Sciatic nerve (tissue), 2 donors: ENCODE measurements around the gene ETV5. TPM values are rescaled to one million over a fixed set of nuclear protein-coding genes. Genes with fewer than 3 reads are reported as not detected.

Experiments used
- ATAC-seq: fragments of 200-7000 bp; cut with Tn5 transposase; one replicate; pipeline ENCODE4 v1.9.1; 2020; ENCODE audit warnings: mild to moderate bottlenecking, moderate library complexity
- DNase-seq: peaks from one replicate; pipeline ENCODE4 v3.0.0-alpha.2; 2020; ENCODE audit warnings: low spot score
- intact Hi-C: fragments of 100-400 bp; cut with DNase I; formaldehyde crosslinking; loops from one replicate; pipeline ENCODE4 v1.14.2; 2022
- total RNA-seq: library from RNA; stranded (reverse); fragmentation: NEBNext Ultra II Directional; extraction: Animal tissue kit (Norgen Biotek cat#: 25700); gene quantifications from one replicate; pipeline ENCODE4 v1.2.1, GENCODE V29; 2021
- donor health status: DM: no; HTN: no; CAD: no.
- donor health status: DM: no; HTN: no; CAD: no.

The ETV5 gene
- total RNA-seq, 1 donor from 2014 or later = 56.3 TPM

DNA sequence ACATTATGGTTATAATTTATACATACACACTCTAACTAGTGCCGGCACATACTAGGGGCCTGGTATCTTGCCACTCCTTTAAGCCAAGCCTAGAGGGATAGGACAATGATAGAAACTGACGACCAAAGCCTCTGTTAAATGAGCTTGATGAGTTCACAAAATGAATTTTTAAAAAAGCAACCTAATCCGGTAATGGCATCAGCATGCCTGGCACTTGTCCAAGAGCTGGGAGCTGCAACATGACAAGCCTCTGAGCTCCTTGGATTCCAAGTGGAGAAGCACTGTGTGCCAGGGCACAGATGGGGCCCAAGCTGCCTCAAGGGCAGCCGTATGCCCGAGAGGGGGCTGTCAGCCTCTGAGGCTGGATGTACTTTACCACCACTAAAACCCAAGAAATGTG is 9.7 kb downstream of the ETV5 start:
- DNase-seq (peak; percentile 80), ATAC-seq (no peak)
- intact Hi-C loops = no loop called here

DNA sequence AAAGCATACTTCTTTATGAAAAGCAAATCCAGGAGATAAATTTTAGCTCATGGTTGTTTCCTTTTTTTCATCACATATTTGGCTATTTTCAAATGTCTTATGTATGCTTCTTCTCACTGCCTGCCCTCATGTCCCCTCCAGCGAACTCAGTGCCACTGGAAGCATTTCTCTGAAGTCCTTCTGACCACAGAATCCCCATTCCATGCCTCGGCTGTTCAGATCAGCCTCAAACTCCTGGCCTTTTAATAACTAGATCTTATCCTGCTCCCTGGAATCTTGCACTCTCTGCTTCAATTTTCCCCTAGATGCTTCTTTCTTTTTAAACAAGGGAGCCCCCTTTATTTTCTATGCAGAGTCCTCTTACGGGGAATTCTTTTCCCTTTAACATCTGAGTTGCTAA is 10.1 kb downstream of the ETV5 start:
- no peak for ATAC-seq

DNA sequence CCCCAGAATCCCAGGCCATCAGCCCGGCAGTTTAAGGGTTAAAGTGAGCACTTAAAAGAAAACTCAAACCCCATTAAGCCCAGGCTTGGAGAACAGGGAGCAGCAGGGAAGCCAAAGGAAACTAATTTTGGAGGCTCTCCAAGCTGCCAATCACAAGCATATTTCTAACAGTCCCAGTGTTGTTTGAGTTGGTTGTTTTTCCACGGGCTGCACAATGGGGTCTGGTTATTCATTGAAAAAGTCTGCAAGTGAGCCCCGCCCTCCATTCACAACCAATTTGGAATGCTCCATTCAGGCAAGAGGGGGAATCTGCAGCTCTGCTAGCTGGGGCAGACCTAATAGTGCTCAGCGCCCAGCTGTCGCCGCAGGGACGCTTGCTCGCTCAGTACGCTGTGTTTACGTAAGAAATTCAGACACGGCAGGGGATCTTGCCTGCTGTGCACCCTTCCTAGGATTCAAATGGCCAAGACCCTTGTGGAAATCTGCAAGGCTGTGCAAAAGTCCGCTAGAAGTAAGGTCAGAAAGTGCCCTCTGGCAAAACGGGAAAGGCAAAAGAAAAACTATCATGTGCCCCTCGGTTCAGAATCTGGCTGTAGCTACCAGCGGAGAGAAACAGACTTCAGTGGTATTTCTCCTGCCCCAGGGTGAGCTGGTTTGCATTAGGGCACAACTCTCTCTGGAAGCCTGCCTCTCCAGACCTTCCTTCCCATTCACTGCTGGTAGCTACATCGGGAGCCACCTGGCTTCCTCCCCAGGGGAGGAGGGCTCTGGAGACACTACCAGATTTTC is 11.0 kb downstream of the ETV5 start:
- DNase-seq (peak; percentile 72), ATAC-seq (peak; percentile 88)
- intact Hi-C loops = no loop called here

More for the DNA sequence above, 10.1 kb downstream of the ETV5 start:
- no peak for DNase-seq
- intact Hi-C loops = no loop called here

DNA sequence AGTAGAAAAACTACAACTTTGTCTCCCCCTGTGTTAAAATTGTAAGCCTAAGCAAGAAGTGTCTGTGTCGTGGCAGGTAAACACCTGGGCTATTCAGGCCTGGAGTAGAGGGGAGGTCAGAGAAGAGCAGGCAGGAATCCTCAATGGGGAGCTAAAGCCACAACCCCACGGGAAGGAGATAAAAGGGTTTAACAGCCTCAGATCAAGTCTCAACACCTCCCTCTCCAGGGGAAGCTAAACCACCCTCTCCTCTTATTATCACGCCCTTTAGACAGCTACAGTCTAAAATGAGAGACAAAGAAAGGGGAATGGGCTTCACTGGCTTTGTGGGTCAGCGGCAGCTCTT is 11.6 kb downstream of the ETV5 start:
- intact Hi-C loops = no loop called here
- DNase-seq (no peak), ATAC-seq (no peak)

DNA sequence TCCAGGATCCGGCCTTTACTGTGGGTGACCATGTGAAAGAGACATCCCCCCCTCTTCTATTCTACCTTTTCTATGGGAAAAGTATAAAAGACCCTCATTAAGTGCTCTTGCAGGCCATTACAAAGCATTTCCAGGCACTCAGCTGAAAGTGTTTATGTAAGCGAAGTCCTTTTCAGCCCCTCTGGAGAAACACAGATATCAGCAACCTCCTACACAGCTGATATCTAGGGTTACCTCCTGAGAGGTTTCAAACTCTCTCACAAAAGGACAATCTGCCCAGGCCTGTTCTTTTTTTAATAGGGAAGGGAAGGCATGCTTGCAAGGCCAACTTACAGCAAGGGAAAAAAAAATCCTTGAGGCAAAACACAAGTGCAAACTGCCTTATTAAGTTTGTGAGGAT is 12.6 kb downstream of the ETV5 start:
- DNase-seq (no peak), ATAC-seq (no peak)
- intact Hi-C loops = no loop called here

DNA sequence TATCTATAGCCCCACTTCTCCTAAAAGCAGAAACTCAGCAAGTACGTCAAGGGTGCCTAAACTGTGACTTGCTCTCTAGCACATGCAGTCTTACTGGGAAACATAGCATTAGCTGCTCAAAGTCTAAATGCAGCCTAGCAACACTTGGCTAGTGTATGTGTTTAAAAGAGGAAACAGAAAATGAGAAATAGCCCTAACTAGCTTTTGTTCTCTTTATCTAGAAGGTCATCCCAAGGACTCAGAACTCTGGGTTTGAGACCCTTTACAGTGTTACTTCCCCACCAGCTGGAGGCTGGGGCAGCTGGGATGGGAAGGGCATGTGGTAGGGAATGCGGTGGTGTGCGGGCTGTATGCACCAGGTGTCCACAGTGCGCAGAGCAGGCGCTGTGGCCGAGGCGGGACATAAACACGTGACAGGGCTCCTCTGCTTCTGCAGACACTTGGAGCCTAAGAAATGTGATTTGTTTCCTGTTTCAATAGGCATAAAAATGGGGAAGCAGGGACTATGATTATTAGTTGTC is 13.3 kb downstream of the ETV5 start:
- intact Hi-C loops = no loop called here
- peak; percentile 64 for ATAC-seq
- DNase-seq = no peak

DNA sequence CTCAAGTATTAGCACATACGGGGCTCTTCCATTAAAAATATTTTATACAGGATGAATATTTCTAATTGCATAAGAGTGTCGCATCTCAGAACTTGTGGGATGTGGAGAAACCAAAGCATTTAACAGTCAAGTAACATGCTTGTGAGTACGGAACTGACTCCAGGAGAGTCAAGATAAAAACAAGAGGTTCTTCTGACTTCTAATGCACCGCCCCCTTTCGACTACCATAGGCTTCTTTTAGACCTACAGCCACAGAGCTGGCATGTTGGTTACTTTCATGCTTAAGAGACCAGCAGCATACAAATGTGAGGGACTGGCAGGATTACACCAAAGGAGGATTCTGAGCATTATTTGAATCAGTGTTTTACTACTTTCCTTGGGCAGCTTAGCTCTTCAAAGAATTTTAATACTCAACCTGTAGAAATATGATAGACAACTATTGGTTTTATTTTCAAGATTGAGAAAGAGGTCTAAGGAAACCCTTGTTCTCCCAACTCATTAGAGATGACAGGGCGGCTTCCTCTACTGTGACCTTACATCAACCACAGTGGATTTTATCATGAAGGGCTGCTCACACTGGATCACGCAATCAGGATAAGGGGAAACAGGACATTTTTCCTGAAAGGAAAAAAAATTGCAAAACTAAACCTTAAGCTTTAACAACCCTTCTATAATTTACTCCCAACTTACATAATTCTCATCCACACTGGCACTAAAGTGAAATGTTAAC is 14.0 kb downstream of the ETV5 start:
- intact Hi-C loops = no loop called here
- ATAC-seq = no peak
- DNase-seq = no peak

DNA sequence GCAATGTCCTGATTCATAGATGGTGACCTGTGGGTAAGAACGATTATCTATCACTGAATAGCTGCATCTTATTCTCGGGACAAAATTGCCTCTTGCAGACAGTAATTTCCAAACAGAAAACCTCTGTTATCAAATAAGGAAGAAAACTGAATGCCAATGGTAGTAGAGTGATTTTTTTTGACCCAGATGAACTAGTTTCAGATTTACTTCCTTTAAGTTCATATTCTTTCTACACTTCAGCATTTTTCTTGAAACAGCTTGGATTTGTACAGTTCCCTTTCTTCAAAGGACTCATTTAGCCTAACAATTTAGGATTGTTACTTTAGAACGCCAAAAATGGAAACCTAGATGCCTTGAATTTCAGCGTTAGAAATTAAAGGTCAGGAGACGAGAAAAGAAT is 14.6 kb downstream of the ETV5 start:
- intact Hi-C loops = no loop called here
- DNase-seq (no peak), ATAC-seq (no peak)

DNA sequence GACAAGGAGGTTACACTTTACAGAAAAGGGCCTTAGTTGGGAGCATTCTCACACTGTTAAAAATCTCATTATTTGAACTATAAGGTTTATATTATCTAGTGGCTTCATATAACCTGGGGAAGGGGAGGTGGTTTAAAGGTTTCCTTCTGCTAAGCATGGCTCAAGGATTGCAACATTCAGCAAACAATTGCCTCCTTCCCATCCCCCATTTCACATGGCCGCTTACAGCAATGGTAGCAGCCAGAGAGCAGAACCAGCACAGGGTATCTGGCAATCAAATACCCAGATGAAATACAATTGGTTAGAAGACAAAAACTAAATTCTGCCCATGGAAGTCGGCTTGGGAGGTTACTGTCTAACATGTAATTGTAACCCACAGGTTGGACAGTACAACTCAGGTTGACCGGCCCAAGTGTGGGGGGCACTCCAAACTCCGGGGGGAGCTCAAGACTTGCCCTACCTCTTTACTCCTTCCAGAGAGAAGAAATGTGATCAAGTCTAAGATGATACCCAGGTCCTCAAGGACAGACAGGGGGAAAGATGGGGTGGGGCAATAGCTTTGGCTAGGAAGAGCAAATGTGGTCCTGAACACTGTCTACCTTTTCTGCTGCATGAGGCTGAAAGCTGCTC is 15.5 kb downstream of the ETV5 start:
- DNase-seq (no peak), ATAC-seq (no peak)
- intact Hi-C loops = no loop called here

DNA sequence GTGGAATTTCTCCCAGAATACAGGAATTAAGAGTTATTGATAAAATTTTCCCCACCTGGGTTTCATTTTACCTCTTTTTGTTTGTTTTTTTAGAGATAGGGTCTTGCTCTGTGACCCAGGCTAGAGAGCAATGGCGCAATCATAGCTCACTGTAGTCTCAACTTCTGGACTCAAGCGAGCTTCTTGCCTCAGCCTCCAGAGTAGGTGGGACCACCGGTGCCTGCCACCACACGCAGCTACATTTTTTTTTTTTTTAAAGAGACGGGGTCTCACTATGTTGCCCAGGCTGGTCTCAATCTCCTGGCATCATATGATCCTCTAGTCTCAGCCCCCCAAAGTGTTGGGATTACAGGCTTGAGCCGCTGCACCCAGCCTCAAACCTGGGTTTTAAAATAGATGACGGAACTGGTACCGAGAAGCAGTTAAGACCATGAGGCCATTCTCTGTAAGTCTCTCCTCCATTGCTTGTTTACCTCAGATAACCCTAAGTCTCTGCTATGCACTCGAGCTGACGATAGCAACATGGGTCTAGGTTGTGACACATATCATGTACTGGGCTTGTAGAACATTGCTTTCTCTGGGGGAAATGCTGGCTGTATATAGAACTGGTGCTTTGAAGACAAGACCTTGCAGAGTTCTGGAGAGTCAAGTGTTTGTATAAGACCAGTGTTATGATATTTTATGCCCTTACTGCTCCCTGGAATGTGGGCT is 16.4 kb downstream of the ETV5 start:
- DNase-seq = no peak
- intact Hi-C loops = no loop called here
- no peak for ATAC-seq

DNA sequence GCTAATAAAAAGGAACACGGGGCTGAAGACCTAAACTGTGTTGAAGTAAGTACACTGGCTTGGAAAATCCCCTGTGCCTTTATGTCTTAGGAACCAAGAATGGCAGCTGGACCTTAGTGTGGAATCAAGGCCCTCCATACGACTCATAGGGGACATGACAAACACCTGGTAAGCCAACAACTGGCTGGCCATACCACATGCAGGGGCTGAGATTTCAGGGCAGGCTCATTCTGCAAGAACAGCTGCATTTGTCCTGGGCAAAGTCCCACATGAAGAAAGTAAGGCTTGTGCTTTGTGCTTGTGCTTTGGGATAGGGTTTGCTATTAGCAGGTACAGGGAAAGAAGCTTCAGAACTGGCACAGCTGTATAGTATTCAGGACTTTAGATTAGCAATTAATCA is 18.0 kb downstream of the ETV5 start:
- ATAC-seq (no peak), DNase-seq (no peak)
- intact Hi-C loops = no loop called here

DNA sequence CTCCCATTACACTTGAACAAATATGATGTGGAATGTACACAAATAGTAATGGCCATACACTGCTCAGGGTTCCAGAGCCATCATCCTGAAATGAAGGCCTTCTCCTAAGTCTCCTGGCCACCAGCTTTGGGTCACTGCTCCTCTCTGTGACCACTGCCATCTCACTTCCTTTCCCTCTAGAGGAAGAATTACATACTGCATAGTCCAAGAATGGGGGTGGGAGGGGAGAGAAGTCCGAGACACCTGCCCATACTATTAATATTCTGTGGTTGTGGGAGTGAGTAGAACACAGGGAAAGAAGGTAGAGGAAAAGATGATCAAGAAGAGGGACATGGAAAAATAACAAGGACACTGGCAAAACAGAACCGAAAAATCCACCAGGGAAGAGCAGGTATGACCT is 20.6 kb downstream of the ETV5 start:
- DNase-seq (no peak), ATAC-seq (no peak)
- intact Hi-C loops = no loop called here

DNA sequence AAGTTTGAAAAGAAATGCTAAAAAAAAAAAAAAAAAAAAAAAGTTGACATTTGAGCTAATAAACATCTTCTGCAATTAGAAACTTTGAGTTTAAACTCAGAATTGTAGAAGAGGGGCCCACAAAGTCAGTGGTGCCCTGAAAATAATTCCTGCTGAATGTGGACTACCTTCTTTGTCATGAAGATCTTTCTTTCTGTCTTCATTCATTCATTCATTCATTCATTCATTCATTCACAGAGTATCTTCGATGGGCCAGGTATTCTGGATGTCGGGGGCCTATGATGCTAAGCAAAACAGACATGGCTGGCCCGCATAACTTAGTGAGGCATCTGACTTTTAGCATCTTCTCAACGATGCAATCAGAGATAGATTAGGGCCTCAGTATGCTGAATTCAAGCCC is 24.6 kb downstream of the ETV5 start:
- intact Hi-C loops = no loop called here
- no peak for ATAC-seq

DNA sequence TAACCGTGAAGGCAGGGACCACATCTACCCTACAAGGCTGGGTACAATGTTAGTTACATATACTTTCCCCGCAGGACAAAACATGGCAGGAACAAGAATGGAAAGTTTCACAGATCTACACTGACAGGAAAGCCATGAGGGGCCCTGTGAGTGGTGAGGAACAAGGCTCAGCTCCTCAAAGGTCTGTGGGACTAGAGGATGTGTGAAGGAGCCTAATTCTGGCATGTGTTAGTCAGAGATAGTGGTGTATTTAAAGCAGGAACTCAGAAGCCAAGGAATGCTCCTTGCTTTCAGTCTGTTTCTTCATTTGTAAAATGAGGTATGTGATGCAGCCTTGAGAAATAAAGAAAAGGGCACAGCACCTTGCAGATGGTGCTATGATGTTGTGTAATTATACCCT is 25.1 kb downstream of the ETV5 start:
- intact Hi-C loops = no loop called here
- no peak for DNase-seq
- no peak for ATAC-seq

More for the DNA sequence above, 24.6 kb downstream of the ETV5 start:
- no peak for DNase-seq

DNA sequence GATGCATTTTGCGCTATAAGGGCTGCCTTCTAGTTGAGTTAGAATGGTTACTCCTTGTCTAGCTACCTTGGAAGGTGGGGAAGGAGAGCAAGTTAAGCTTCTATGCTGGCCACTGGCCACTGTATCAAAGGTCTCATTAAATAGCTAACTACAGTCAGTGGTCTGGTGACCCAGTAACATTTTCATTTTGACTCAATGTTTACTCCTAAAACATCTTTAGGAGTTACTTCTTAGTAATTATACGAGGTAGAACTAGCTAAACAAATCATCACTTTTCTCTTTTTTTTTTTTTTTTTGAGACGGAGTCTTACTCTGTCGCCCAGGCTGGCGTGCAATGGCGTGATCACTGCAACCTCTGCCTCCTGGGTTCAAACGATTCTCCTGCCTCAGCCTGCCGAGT is 26.7 kb downstream of the ETV5 start:
- ATAC-seq (no peak), DNase-seq (no peak)
- intact Hi-C loops = no loop called here

DNA sequence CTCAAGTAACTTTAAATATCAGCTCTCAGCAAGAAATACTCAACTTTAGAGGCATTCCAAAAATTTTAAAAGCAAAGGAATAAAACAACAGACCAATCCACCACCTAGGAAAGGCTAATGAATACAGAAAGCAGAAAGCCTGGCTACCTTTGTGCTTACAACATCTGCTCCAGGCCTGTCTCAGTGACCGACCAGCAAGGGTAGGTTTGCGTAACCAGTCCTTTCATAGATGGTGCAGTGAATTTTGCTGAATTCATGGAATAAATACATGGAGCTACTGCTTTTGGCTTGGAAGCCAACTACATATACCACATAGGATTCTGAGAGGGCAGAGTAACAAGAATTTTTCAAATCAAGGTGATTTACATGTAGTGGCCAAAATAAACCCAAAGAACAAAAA is 27.2 kb downstream of the ETV5 start:
- intact Hi-C loops = no loop called here
- ATAC-seq (no peak), DNase-seq (no peak)

DNA sequence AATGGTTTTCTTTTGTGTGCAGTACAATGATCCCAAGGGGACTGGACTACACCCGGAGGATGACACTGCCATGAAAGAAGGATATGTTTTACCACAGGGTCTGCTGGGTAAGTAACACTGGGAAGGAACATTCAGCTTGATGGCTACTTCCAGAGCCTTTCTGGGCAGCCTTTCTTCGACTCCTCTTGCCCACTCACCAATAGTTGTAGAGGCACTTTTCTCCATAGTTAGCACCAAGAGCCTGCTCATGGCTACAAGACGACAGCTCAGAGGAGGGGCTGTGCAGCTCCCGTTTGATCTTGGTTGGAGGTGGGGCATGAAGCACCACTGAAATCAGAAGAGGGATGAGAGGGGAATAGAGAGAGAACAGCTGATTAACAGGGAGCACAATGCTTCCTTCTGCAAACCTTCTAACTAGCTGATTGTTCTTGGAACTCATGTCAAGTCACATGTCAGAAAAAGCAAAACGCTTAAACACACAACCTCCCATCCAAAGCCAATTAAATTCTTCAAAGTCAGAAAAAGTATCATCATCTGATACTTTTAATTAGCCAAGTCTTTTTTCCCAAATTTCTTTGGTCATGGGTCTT is 27.9 kb downstream of the ETV5 start:
- intact Hi-C loops = no loop called here
- DNase-seq (no peak), ATAC-seq (no peak)

DNA sequence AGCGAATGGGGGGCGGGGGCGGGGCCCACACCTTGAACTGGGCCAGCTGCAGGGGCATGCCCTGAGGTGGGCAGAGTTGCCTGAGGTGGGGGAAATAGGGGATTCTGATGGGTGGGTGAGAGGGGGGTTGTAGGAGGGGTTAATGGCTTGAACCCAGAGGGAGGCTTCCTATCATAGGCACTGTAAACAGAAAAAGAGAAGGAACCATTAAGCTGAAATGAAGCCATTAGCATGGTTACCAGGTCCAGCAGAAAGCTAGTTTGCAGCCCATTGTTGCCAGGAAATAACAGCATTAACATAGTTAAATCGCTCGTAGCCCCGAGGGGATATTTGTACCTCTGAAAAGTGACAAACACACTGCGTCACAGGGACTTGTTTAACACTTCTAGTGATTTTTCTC is 29.0 kb downstream of the ETV5 start:
- no peak for DNase-seq
- intact Hi-C loops = no loop called here
- no peak for ATAC-seq

DNA sequence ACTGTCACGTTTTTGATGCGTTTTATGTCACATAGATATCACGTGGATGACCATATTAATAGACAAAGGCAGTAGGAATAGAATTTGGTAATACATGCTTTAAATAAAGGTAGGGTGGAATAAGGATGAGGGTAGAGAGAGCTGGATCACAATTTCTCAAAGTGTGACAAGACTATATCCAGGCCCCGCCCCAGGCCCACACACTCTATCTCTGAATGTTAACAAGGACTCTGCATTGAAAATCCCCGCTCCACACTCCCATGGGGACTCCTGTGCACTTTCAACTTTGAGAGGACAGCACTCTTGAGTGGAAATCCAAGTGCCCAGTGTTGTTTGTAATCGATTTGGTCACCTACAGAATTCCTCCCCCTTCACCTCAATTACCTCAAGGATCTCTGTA is 31.4 kb downstream of the ETV5 start:
- DNase-seq (no peak), ATAC-seq (no peak)
- intact Hi-C loops = no loop called here
